Ectodermal cell (in vitro differentiated cells): ENCODE measurements around the gene EDN1.

Experiments used
- H3K27ac ChIP-seq: 2 replicates; pipeline ENCODE4 v1.7.0; 2013; ENCODE audit warnings: mild to moderate bottlenecking, low read depth, low read length; ENCODE audit not compliant: insufficient read depth, poor library complexity, severe bottlenecking
- H3K27me3 ChIP-seq: 2 replicates; pipeline ENCODE4 v1.7.0; 2013; ENCODE audit warnings: mild to moderate bottlenecking, low read length; ENCODE audit not compliant: insufficient read depth, control insufficient read depth, poor library complexity, severe bottlenecking
- H3K36me3 ChIP-seq: one replicate; pipeline ENCODE4 v1.7.0; 2013; ENCODE audit warnings: low read length; ENCODE audit not compliant: control insufficient read depth, insufficient read depth
- H3K4me1 ChIP-seq: one replicate; pipeline ENCODE4 v1.7.0; 2013; ENCODE audit warnings: low read length; ENCODE audit not compliant: control insufficient read depth, insufficient read depth
- H3K4me3 ChIP-seq: 2 replicates; pipeline ENCODE4 v1.7.0; 2013; ENCODE audit warnings: low read depth, low read length, control low read depth; ENCODE audit not compliant: insufficient read depth
- H3K9me3 ChIP-seq: 2 replicates; pipeline ENCODE4 v1.7.0; 2013; ENCODE audit warnings: mild to moderate bottlenecking, low read length, moderate library complexity; ENCODE audit not compliant: control insufficient read depth
- WGBS, 2 experiments: methylation state at CpG; one replicate each; pipeline ENCODE4 v1.1.7; 2013; ENCODE audit warnings: missing lambda C conversion rate in 2 of 2; 5-methylcytosine and 5-hydroxymethylcytosine counted together

EDN1 gene

GRCh38 chr6:12344296-12344695 lies 54.1 kb downstream of the EDN1 start:
- 95 to 96% methylated on average over 5 of the region's 5 CpGs for WGBS, 2 experiments

DNA sequence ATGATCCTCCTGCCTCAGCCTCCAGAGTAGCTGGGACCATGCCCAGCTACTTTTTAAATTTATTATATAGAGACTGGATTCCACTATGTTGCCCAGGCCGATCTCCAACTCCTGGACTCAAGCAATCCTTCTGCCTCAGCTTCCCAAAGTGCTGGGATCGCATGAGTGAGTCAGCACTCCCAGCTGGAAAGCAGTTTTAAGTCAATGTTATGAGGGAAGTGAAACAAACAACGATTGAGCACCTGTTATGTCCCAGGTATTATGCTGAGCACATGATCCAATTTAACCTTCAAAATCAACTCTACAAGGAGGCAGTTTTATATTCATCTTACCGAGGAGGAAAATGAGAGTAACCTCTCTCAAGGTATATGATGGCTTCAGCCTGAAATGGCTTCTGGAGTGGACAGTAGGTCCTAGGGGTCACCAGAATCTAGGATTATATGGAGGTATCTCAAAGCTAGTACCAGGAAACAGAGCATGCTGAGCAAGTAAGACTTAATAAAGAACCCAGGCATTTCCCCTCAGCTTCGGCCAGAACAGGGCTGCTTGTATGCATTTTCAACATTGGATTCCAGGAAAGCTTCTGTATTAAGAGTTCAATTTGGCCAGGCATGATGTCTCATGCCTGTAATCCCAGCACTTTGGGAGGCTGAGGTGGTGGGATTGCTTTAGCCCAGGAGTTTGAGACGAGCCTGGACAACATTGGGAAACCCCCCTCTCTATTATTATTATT lies 55.0 kb downstream of the EDN1 start:
- WGBS, 2 experiments, result 88 to 91% methylated on average over 5 to 6 of the region's 6 CpGs
- H3K9me3 ChIP-seq, result no peaks in the 10 kb centered on the region
- H3K27me3 ChIP-seq, result no peaks in the 10 kb centered on the region
- no peaks in the 10 kb centered on the region for H3K36me3 ChIP-seq
- H3K4me1 ChIP-seq, result peaks cover 7% of the 10 kb centered on the region
- no peak overlapping the region for H3K27ac ChIP-seq
- H3K4me3 ChIP-seq, result no peak overlapping the region

More at GRCh38 chr6:12344296-12344695, 54.1 kb downstream of the EDN1 start:
- Histone ChIP-seq H3K4me3 (no peak overlapping the region), H3K27me3 (no peaks in the 10 kb centered on the region), H3K27ac (no peak overlapping the region), H3K4me1 (peaks cover 7% of the 10 kb centered on the region), H3K9me3 (no peaks in the 10 kb centered on the region), H3K36me3 (no peaks in the 10 kb centered on the region)

DNA sequence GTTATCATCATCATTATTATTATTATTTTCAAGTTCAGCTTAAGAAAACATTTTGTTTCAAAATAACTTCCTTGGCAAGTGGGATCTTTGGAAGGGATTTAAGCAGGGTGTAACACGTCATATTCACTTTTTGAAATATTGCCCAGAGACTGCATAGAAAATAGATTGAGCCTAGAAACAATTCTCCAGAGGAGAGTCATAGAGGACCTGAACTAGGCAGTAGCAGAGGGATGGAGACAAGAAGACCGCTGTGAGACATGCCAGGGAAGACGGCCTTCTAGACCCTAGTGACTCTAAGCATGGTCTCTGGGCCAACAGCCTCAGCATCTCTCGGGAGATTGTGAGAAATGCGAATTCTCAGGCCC lies 55.5 kb downstream of the EDN1 start:
- Histone ChIP-seq H3K27ac (no peak overlapping the region), H3K9me3 (no peaks in the 10 kb centered on the region), H3K27me3 (no peaks in the 10 kb centered on the region), H3K4me3 (no peak overlapping the region), H3K4me1 (peaks cover 7% of the 10 kb centered on the region), H3K36me3 (no peaks in the 10 kb centered on the region)
- 92% methylated on average over 5 of the region's 5 CpGs for WGBS, 2 experiments
